Measurements from ENCODE around the gene ADAD2.

- TF ChIP-seq CTCF (IDR thresholded peaks at IDR 0.05) (no peak), POLR2A (IDR thresholded peaks at IDR 0.05) (no peak), POLR2AphosphoS5 (IDR thresholded peaks at IDR 0.05; ENCODE audit: insufficient read depth in 1 of 2, low read depth in 1 of 2) (no peak)
Measured at GRCh38 chr16:84209989-84210388, 19.0 kb downstream of the ADAD2 start.

Measured in vagina (tissue), 2 donors.